PC-3 (cell line): Measurements from ENCODE around the gene LPIN1. TPM values are rescaled to one million over a fixed set of nuclear protein-coding genes. Genes with fewer than 3 reads are reported as not detected.

Experiments used
- ATAC-seq: fragments of 200-7000 bp; cut with Tn5 transposase; 2 replicates; pipeline ENCODE4 v1.9.1; 2020; ENCODE audit warnings: mild to moderate bottlenecking, moderate library complexity
- BruUV-seq: library from RNA; stranded (reverse); fragments of 400-500 nt; replicated peaks from 2 replicates; lab custom pipeline; 2021; lab: Mats Ljungman, UMichigan
- CTCF ChIA-PET: fragments of 300-600 bp; sonication (Branson Sonifier 250); formaldehyde crosslinking; loops from one replicate; lab custom pipeline; 2022; ENCODE audit warnings: antibody characterized with exemption; lab: Charles Lee
- POLR2A ChIA-PET: fragments of 300-600 bp; sonication (Branson Sonifier 250); formaldehyde crosslinking; loops from one replicate; lab custom pipeline; 2022; ENCODE audit warnings: antibody characterized with exemption; ENCODE audit not compliant: unreplicated experiment; lab: Charles Lee
- DNase-seq: peaks from one replicate; pipeline ENCODE4 v3.0.0-alpha.2; 2015
- H2AFZ ChIP-seq: fragments of 300-600 bp; sonication (generic); 2 replicates; pipeline ENCODE4 v1.6.0; 2016; ENCODE audit warnings: antibody characterized with exemption, low read length
- H3F3A ChIP-seq: fragments of 300-600 bp; sonication (generic); one replicate; pipeline ENCODE4 v1.6.0; 2017; ENCODE audit warnings: antibody characterized with exemption, low read length, control low read depth, mild to moderate bottlenecking; ENCODE audit not compliant: unreplicated experiment
- H3K27ac ChIP-seq: fragments of 300-600 bp; sonication (generic); 2 replicates; pipeline ENCODE4 v1.5.1; 2016; ENCODE audit warnings: mild to moderate bottlenecking, low read length
- H3K27me3 ChIP-seq: fragments of 300-600 bp; sonication (generic); 2 replicates; pipeline ENCODE4 v1.6.1; 2016; ENCODE audit warnings: low read length, mixed read lengths
- H3K36me3 ChIP-seq: fragments of 300-600 bp; sonication (generic); 2 replicates; pipeline ENCODE4 v1.6.1; 2016; ENCODE audit warnings: low read depth, mixed run types, low read length, mixed read lengths
- H3K4me1 ChIP-seq: fragments of 300-600 bp; sonication (generic); 2 replicates; pipeline ENCODE4 v1.5.1; 2016; ENCODE audit warnings: low read length; ENCODE audit not compliant: insufficient read depth
- H3K4me2 ChIP-seq: fragments of 300-600 bp; sonication (generic); 2 replicates; pipeline ENCODE4 v1.6.0; 2016; ENCODE audit warnings: low read length
- H3K4me3 ChIP-seq: fragments of 300-600 bp; sonication (generic); 2 replicates; pipeline ENCODE4 v1.5.1; 2016; ENCODE audit warnings: mild to moderate bottlenecking, low read length, mixed read lengths
- H3K79me2 ChIP-seq: fragments of 300-600 bp; sonication (generic); 2 replicates; pipeline ENCODE4 v1.6.1; 2017; ENCODE audit warnings: low read length, mixed read lengths
- H3K9ac ChIP-seq: fragments of 300-600 bp; sonication (generic); 2 replicates; pipeline ENCODE4 v1.6.0; 2016; ENCODE audit warnings: mild to moderate bottlenecking, low read length
- H3K9me2 ChIP-seq: fragments of 300-600 bp; sonication (generic); replicated peaks from 2 replicates; pipeline ENCODE4 v1.6.1; 2016; ENCODE audit warnings: mixed run types, low read length, mixed read lengths
- H3K9me3 ChIP-seq: fragments of 300-600 bp; sonication (generic); 2 replicates; pipeline ENCODE4 v1.6.1; 2016; ENCODE audit warnings: low read length, mixed read lengths
- H4K20me1 ChIP-seq: fragments of 300-600 bp; sonication (generic); 2 replicates; pipeline ENCODE4 v1.6.1; 2016; ENCODE audit warnings: low read length, mixed read lengths
- CTCF ChIP-seq: fragments of 300-600 bp; sonication (generic); conservative IDR thresholded peaks from 2 replicates; pipeline ENCODE4 v1.5.1; 2017; ENCODE audit warnings: antibody characterized with exemption, low read depth, mild to moderate bottlenecking, low read length
- EZH2 ChIP-seq: fragments of 300-600 bp; sonication (generic); IDR thresholded peaks from one replicate; pipeline ENCODE4 v1.6.1; 2017; ENCODE audit warnings: antibody characterized with exemption, mild to moderate bottlenecking, low read length; ENCODE audit not compliant: unreplicated experiment
- EZH2phosphoT487 ChIP-seq: fragments of 300-600 bp; sonication (generic); IDR thresholded peaks from 2 replicates; pipeline ENCODE4 v1.6.1; 2018; ENCODE audit warnings: mild to moderate bottlenecking, antibody characterized with exemption, low read length, borderline replicate concordance
- intact Hi-C: fragments of 100-400 bp; cut with micrococcal nuclease; formaldehyde crosslinking; loops from 2 replicates; pipeline ENCODE4 v1.9.0; 2023
- total RNA-seq: library from RNA; depleted of rRNA; stranded (reverse); fragments of >200 nt; gene quantifications from 2 replicates; pipeline ENCODE4 v1.2.3, GENCODE V29; 2014

Gene LPIN1
- total RNA-seq, 1 experiment from 2014 or later: 40.9 TPM

GRCh38 chr2:11697103-11697871 lies 49.1 kb upstream of the LPIN1 start:
- Histone ChIP-seq H3K4me2 (peak overlapping the region; percentile 74), H3K9ac (peak overlapping the region; percentile 67), H3K9me2 (no peaks in the 10 kb centered on the region), H3K27me3 (no peaks in the 10 kb centered on the region), H3K27ac (peak overlapping the region; percentile 92), H4K20me1 (no peaks in the 10 kb centered on the region), H3K4me1 (peaks cover 44% of the 10 kb centered on the region), H2AFZ (peak overlapping the region; percentile 31), H3K4me3 (no peak overlapping the region; the same call in 1 of the 2 replicates), H3K79me2 (no peaks in the 10 kb centered on the region), H3K9me3 (no peaks in the 10 kb centered on the region), H3F3A (no peaks in the 10 kb centered on the region), H3K36me3 (no peaks in the 10 kb centered on the region)
- TF ChIP-seq EZH2phosphoT487 (0 out of 2 replicates have a peak, but pooled peaks have one; percentile 48), EZH2 (no peak), CTCF (no peak)
- ATAC-seq (peak; percentile 79), DNase-seq (peak; percentile 99)
- ChIA-PET CTCF (interaction anchor here (1.1 to 1.6 kb wide), 6 partner anchors 9 to 82 kb away, joined by 3 to 13 read pairs (median 4); partner anchors contain the start of gene LPIN1), POLR2A (interaction anchor here (1.4 kb wide), 1 partner anchor 50 kb away, joined by 4 read pairs; the partner anchor contains the start of gene LPIN1)
- no TSS peak for BruUV-seq
- intact Hi-C loops: loop anchor here (2.0 kb wide), 1 partner anchor 16 kb away; no protein-coding TSS in a partner anchor

GRCh38 chr2:11698009-11698922 lies 48.2 kb upstream of the LPIN1 start:
- intact Hi-C loops: no loop called here
- Histone ChIP-seq H3K4me1 (peaks cover 41% of the 10 kb centered on the region), H4K20me1 (no peaks in the 10 kb centered on the region), H3K9me2 (no peaks in the 10 kb centered on the region), H3K4me3 (no peak overlapping the region), H3K27ac (peak overlapping the region; percentile 92), H3K79me2 (no peaks in the 10 kb centered on the region), H3K4me2 (peak overlapping the region; percentile 47), H3K9me3 (no peaks in the 10 kb centered on the region), H3K9ac (peak overlapping the region; percentile 67), H3F3A (no peaks in the 10 kb centered on the region), H3K36me3 (no peaks in the 10 kb centered on the region), H2AFZ (0 out of 2 replicates have a peak overlapping the region, but pooled peaks have one; percentile 11), H3K27me3 (no peaks in the 10 kb centered on the region)
- no TSS peak for BruUV-seq
- TF ChIP-seq EZH2 (no peak), CTCF (no peak), EZH2phosphoT487 (no peak)
- ChIA-PET CTCF (interaction anchor here (0.8 to 1.6 kb wide), 2 partner anchors 10 to 40 kb away, joined by 3 to 5 read pairs; no protein-coding TSS in a partner anchor), POLR2A (interaction anchor here (0.5 to 1.4 kb wide), 2 partner anchors 48 to 49 kb away, joined by 4 to 6 read pairs; partner anchors contain the start of gene LPIN1)
- peak; percentile 12 for ATAC-seq
- DNase-seq: peak; percentile 56
